HEK293T (cell line): ENCODE data around the gene TTC23L.

Source experiments
- CTCF ChIA-PET: fragments of 350-600 bp; formaldehyde crosslinking; extraction: SDS; loops from one replicate; lab custom pipeline; 2021; ENCODE audit warnings: antibody characterized with exemption, inconsistent platforms; lab: Yijun Ruan, JAX
- POLR2A ChIA-PET: fragments of 350-600 bp; formaldehyde crosslinking; extraction: SDS; loops from one replicate; lab custom pipeline; 2020; ENCODE audit warnings: antibody characterized with exemption, inconsistent platforms; lab: Yijun Ruan, JAX
- DNase-seq: peaks from one replicate; pipeline ENCODE4 v3.0.0; 2012; ENCODE audit warnings: mixed read lengths; ENCODE audit errors: extremely low spot score
- ARNT ChIP-seq: fragments of 450-650 bp; IDR thresholded peaks from 2 replicates; pipeline ENCODE4 v1.6.1; 2017; ENCODE audit warnings: mild to moderate bottlenecking
- BHLHE40 ChIP-seq: fragments of 450-650 bp; IDR thresholded peaks from 2 replicates; pipeline ENCODE4 v1.6.1; 2016; ENCODE audit warnings: mild to moderate bottlenecking, moderate library complexity, borderline replicate concordance
- CTBP1 ChIP-seq: fragments of 450-650 bp; IDR thresholded peaks from 2 replicates; pipeline ENCODE4 v1.6.1; 2016; ENCODE audit warnings: borderline replicate concordance
- ELF4 ChIP-seq: fragments of 450-650 bp; IDR thresholded peaks from 2 replicates; pipeline ENCODE4 v1.6.1; 2017; ENCODE audit warnings: antibody characterized with exemption
- FOXA1 ChIP-seq: fragments of 450-650 bp; IDR thresholded peaks from 2 replicates; pipeline ENCODE4 v1.6.1; 2016; ENCODE audit warnings: mild to moderate bottlenecking
- FOXK2 ChIP-seq: fragments of 450-650 bp; IDR thresholded peaks from 2 replicates; pipeline ENCODE4 v1.6.1; 2016; ENCODE audit warnings: mild to moderate bottlenecking
- FOXM1 ChIP-seq: fragments of 450-650 bp; IDR thresholded peaks from 2 replicates; pipeline ENCODE4 v1.6.1; 2017; ENCODE audit warnings: mild to moderate bottlenecking, borderline replicate concordance
- L3MBTL2 ChIP-seq: fragments of 450-650 bp; conservative IDR thresholded peaks from 2 replicates; pipeline ENCODE4 v1.6.1; 2016; ENCODE audit warnings: mild to moderate bottlenecking
- LEF1 ChIP-seq: fragments of 450-650 bp; IDR thresholded peaks from 2 replicates; pipeline ENCODE4 v1.6.1; 2017; ENCODE audit warnings: mild to moderate bottlenecking, borderline replicate concordance
- NFRKB ChIP-seq: fragments of 450-650 bp; IDR thresholded peaks from 2 replicates; pipeline ENCODE4 v1.6.1; 2016; ENCODE audit warnings: mild to moderate bottlenecking, moderate library complexity
- SP1 ChIP-seq: fragments of 450-650 bp; IDR thresholded peaks from 2 replicates; pipeline ENCODE4 v1.6.1; 2017
- SUZ12 ChIP-seq: fragments of 450-650 bp; IDR thresholded peaks from 2 replicates; pipeline ENCODE4 v1.6.1; 2016; ENCODE audit warnings: mild to moderate bottlenecking
- TARDBP ChIP-seq: fragments of 450-650 bp; IDR thresholded peaks from 2 replicates; pipeline ENCODE4 v1.6.1; 2016
- ZNF384 ChIP-seq: fragments of 450-650 bp; IDR thresholded peaks from 2 replicates; pipeline ENCODE4 v1.6.1; 2016
- TF ChIP-seq, protein P1 (sequence below): fragments of 450-650 bp; IDR thresholded peaks from 2 replicates; pipeline ENCODE4 v1.6.1; 2016

Gene TTC23L

DNA sequence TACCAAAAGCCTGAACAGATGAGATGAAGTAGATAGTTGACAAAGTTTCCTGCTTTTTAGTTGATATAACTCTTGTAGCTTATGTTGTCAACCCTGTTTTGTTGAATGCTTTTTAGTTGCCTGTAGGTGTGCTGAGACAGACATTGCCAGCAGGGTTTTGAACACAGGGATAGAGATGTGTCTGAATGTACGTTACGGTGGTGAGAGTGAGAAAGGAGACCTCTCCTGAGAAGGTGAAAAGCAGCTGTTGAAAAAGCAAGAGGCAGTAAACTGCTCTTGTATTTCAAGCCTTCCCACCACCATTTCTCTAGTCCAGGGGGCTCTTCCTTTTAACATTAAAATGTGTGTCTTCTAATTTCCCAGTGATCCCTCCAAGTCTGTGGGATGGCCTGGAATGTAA is 105.1 kb downstream of the TTC23L start:
- ChIA-PET CTCF (interaction anchor here (0.9 to 1.1 kb wide), 2 partner anchors 15 to 21 kb away, joined by 3 read pairs; no protein-coding TSS in a partner anchor), POLR2A (no interaction called here)
- TF ChIP-seq ELF4 = no peak
- TF ChIP-seq FOXK2 = no peak
- TF ChIP-seq L3MBTL2 = no peak
- TF ChIP-seq, protein P1, sequence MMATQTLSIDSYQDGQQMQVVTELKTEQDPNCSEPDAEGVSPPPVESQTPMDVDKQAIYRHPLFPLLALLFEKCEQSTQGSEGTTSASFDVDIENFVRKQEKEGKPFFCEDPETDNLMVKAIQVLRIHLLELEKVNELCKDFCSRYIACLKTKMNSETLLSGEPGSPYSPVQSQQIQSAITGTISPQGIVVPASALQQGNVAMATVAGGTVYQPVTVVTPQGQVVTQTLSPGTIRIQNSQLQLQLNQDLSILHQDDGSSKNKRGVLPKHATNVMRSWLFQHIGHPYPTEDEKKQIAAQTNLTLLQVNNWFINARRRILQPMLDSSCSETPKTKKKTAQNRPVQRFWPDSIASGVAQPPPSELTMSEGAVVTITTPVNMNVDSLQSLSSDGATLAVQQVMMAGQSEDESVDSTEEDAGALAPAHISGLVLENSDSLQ = no peak
- TF ChIP-seq SUZ12 = no peak
- no peak for TF ChIP-seq FOXA1
- TF ChIP-seq LEF1 = no peak
- TF ChIP-seq ZNF384 = no peak
- TF ChIP-seq BHLHE40 = no peak
- no peak for TF ChIP-seq NFRKB
- TF ChIP-seq ARNT = no peak
- no peak for TF ChIP-seq FOXM1
- TF ChIP-seq CTBP1 = no peak
- no peak for TF ChIP-seq SP1
- DNase-seq = no peak

- ChIA-PET CTCF (interaction anchor here (0.9 to 1.1 kb wide), 2 partner anchors 14 to 21 kb away, joined by 3 read pairs; no protein-coding TSS in a partner anchor), POLR2A (interaction anchor here (0.9 kb wide), 1 partner anchor 15 kb away, joined by 3 read pairs; the partner anchor contains the start of gene DNAJC21)
- no peak for TF ChIP-seq ARNT
- no peak for TF ChIP-seq TARDBP
- TF ChIP-seq ZNF384 = no peak
- no peak for TF ChIP-seq NFRKB
- TF ChIP-seq SP1 = no peak
- TF ChIP-seq SUZ12 = no peak
- TF ChIP-seq FOXM1 = no peak
- no peak for TF ChIP-seq LEF1
- TF ChIP-seq CTBP1 = no peak
- TF ChIP-seq, protein P1 = no peak
- no peak for DNase-seq
Observed at GRCh38 chr5:34944460-34945047, 105.6 kb downstream of the TTC23L start.
